K562 (cell line): ENCODE data around the gene FJX1. TPM values are rescaled to one million over a fixed set of nuclear protein-coding genes. Genes with fewer than 3 reads are reported as not detected.
A peak's percentile ranks its signal among the peaks of the same experiment; 100 is the strongest.

Experiments used
- CBX1 ChIP-seq: sonication (generic); IDR thresholded peaks from 2 replicates; pipeline ENCODE4 v1.6.1; 2016; ENCODE audit warnings: antibody characterized with exemption, low read depth, mild to moderate bottlenecking
- CHD7 ChIP-seq: fragments of 200-600 bp; sonication (generic); IDR thresholded peaks from one replicate; pipeline ENCODE4 v1.6.1; 2012; ENCODE audit warnings: mild to moderate bottlenecking, low read depth, low read length, inconsistent platforms
- GTF2A2 ChIP-seq: IDR thresholded peaks from 2 replicates; pipeline ENCODE4 v1.6.1; 2016; ENCODE audit warnings: mild to moderate bottlenecking, missing genetic modification characterization, missing compliant biosample characterization
- HIVEP1 ChIP-seq: fragments of 250-450 bp; sonication (Bioruptor Pico); IDR thresholded peaks from 2 replicates; pipeline ENCODE4 v1.4.0; 2020; ENCODE audit warnings: mild to moderate bottlenecking
- KAT8 ChIP-seq: fragments of 450-650 bp; IDR thresholded peaks from 2 replicates; pipeline ENCODE4 v1.6.1; 2016; ENCODE audit warnings: low read depth, mild to moderate bottlenecking
- MAX ChIP-seq: sonication (generic); formaldehyde crosslinking; IDR thresholded peaks from 2 replicates; pipeline ENCODE4 v1.9.0; 2022; ENCODE audit warnings: mild to moderate bottlenecking, missing genetic modification reagents
- MIER1 ChIP-seq: fragments of 450-650 bp; IDR thresholded peaks from 2 replicates; pipeline ENCODE4 v1.6.1; 2016; ENCODE audit warnings: antibody characterized with exemption, mild to moderate bottlenecking, low read depth
- MYBL2 ChIP-seq, 2 experiments: fragments of 450-650 bp in 1 of 2; sonication (generic) in 1 of 2; formaldehyde crosslinking in 1 of 2; IDR thresholded peaks; 2 replicates each; pipeline versions ENCODE4 v1.6.1 to v1.8.1; 2017 to 2022; ENCODE audit warnings: borderline replicate concordance in 1 of 2, inconsistent platforms in 1 of 2, low read depth in 1 of 2, mild to moderate bottlenecking in 1 of 2, missing genetic modification reagents in 1 of 2, moderate library complexity in 1 of 2
- NFRKB ChIP-seq: fragments of 450-650 bp; IDR thresholded peaks from 2 replicates; pipeline ENCODE4 v1.6.1; 2016; ENCODE audit warnings: low read depth
- PRPF4 ChIP-seq: fragments of 200-400 bp; formaldehyde crosslinking; IDR thresholded peaks from one replicate; pipeline ENCODE4 v1.6.1; 2017; ENCODE audit warnings: low read length, low read depth, mild to moderate bottlenecking; ENCODE audit not compliant: insufficient read depth, poor library complexity, severe bottlenecking
- SMAD1 ChIP-seq: fragments of 150-350 bp; IDR thresholded peaks from 2 replicates; pipeline ENCODE4 v1.6.1; 2014; ENCODE audit warnings: low read length, low read depth; ENCODE audit not compliant: partially characterized antibody
- SMARCE1 ChIP-seq: fragments of 450-650 bp; IDR thresholded peaks from 2 replicates; pipeline ENCODE4 v1.7.1; 2016; ENCODE audit warnings: mild to moderate bottlenecking
- ZBTB9 ChIP-seq: fragments of 450-650 bp; formaldehyde crosslinking; IDR thresholded peaks from 2 replicates; pipeline ENCODE4 v1.4.0; 2020; ENCODE audit warnings: mild to moderate bottlenecking, moderate library complexity
- ZNF583 ChIP-seq: fragments of 250-450 bp; sonication (Bioruptor Pico); IDR thresholded peaks from 2 replicates; pipeline ENCODE4 v1.4.0; 2020
- polyA plus RNA-seq, 8 experiments: library from polyadenylated mRNA; depleted of rRNA in 4 of 8; stranded (reverse) in 5 of 8; unstranded in 3 of 8; fragments of >200 nt; fragmentation: Nextera tagmentation in 2 of 8; fragmentation: Illumina TruSeq in 1 of 8; extraction: Ambion mirVana in 2 of 8; extraction: Trizol in 1 of 8; gene quantifications; 2 replicates each; pipeline versions ENCODE4 v1.2.1 to v1.2.3, GENCODE V29; 2011 to 2014; ENCODE audit warnings: inconsistent platforms in 1 of 8, missing spikeins in 1 of 8
- total RNA-seq, 7 experiments: library from RNA; depleted of rRNA in 6 of 7; stranded (reverse); fragments of >200 nt in 6 of 7; fragmentation: Illumina TruSeq in 2 of 7; extraction: Trizol in 2 of 7; gene quantifications; 2 replicates each; pipeline versions ENCODE4 v1.2.1 to v1.2.3, GENCODE V29; 2011 to 2021; ENCODE audit warnings: low replicate concordance in 1 of 7

The FJX1 gene
- total and polyA plus RNA-seq, 9 of the 15 experiments (the other 6 are each of a cell fraction or from before 2014, with no cell fraction given), result 0.10 to 2.7 (median 0.72) TPM

GRCh38 chr11:35662649-35663407 lies 44.6 kb downstream of the FJX1 start, which contains the start of gene TRIM44 (continued):
- no peak for TF ChIP-seq CHD7
- TF ChIP-seq NFRKB, result peak; percentile 89
- TF ChIP-seq HIVEP1, result no peak
- TF ChIP-seq ZNF583 (CRISPR knock-in tag), result peak; percentile 80; the same call in 1 of the 2 replicates
- TF ChIP-seq MYBL2 (IDR thresholded peaks at IDR 0.05; ENCODE audit: low read depth), result no peak
- peak; percentile 20; the same call in 1 of the 2 replicates for TF ChIP-seq MYBL2 (CRISPR knock-in tag; IDR thresholded peaks at IDR 0.05; ENCODE audit: borderline replicate concordance)
- TF ChIP-seq MAX, result peak; percentile 99
- TF ChIP-seq CBX1, result peak; percentile 86; the same call in 1 of the 2 replicates
- TF ChIP-seq KAT8, result no peak
- peak; percentile 59; the same call in 1 of the 2 replicates for TF ChIP-seq ZBTB9 (CRISPR knock-in tag)
- no peak for TF ChIP-seq GTF2A2
- peak; percentile 10 for TF ChIP-seq SMAD1
- no peak; the same call in 1 of the 2 replicates for TF ChIP-seq MIER1
- no peak for TF ChIP-seq SMARCE1
- no peak for TF ChIP-seq PRPF4
